Stromal cell of bone marrow (primary cell): ENCODE data around the gene BLOC1S5.
"Not testable (repeated sequence)": the region's sequence is repeated elsewhere in the genome, so short reads cannot be mapped to it uniquely, and the experiment has no call there.

Experiments
- DNase-seq: peaks from one replicate; pipeline ENCODE4 v3.0.0-alpha.2; 2012; ENCODE audit warnings: low read depth

BLOC1S5 gene

DNA sequence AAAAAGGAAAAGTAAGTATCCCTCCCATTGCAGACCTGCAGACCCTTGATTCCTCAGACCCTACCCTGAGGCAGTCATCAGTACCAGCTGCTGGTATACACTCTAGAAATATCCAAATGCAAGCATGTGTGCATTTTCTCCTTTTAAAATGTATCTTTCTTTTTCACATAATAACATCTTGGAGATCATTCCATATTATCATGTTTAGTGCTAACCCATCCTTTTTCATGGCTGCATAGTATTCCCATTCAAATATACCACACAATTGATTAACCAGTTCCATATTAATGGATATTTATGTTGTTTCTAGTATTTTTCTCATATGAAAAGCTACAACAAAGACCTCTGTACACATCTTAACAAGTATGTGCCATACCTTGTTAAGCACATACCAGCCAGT is 70.8 kb downstream of the BLOC1S5 start:
- no peak for DNase-seq

DNA sequence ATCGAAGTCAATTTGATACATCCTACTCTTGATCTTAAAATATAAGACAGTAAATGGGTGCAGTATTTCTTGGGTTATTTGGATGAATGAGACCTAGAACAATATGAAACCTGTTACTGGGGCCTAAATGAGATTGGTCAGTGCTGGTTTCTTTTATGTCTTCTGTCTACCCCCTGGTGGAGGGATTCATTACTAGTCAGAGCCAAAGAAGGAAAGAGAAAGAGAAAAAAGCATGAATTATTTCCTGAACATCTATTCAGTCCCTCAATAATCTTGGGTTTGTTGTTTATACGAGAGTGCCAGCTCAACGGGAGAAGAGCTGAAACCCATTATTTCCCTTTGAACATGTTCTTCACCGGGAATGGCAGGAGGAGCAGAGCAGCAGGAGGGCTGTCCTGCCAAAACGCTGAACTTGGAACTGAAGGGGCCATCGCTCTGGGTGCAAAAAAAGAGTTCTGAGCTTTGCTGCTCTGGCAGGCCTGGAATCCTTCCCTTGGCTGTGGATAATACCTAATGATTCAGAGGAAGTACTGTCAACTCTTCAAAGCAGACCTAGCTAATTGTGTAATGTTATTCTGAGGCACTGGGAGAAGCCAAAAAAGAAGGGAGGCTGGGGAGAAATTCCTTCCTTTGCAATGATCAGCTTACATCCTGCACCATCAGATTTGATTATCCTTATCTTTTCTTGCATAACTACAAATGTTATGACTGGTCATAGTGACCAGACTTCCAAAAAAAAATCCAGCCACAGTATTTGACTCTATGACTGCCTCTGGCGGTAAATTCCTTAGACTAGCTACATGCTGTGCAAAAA is 72.0 kb downstream of the BLOC1S5 start:
- peak; percentile 69 for DNase-seq

DNA sequence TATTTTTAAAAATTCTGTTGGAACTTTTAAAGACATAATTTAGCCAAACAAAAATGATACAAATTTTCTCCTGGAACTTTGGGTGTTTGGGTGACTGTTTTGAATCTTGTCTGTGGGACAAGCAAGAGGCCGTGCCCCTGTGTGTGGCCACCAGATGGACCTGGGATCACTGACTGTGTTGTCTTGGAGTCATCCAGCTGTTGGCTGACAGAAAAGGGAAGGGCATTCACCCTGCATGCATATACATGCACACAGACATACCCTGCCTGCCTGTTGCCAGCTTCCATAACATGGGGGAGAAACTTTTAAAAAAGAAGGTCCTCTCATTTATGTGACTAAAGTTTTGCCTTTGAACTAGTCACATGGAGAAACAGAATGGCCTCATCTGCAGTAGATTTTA is 72.7 kb downstream of the BLOC1S5 start:
- DNase-seq, result no peak

DNA sequence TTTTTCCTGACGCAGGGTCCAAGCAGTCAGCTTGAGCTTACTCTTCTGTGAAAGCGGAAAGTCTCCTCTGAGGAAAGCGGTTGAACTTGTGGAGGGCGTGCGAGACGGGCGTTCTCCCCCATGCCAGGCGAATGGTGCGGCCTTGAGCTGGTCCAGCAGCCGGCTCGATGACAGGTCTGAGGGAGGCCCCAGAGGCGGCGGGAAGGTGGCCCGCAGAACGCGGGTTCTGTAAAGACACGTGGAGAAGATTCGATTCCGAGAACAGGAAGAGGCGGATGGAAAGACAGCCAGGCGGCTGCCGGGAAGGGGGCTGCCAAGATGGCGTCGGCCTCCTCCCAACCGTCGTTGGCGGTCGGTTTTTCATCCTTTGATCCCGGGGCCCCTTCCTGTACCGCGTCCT is 78.0 kb downstream of the BLOC1S5 start:
- no peak for DNase-seq

DNA sequence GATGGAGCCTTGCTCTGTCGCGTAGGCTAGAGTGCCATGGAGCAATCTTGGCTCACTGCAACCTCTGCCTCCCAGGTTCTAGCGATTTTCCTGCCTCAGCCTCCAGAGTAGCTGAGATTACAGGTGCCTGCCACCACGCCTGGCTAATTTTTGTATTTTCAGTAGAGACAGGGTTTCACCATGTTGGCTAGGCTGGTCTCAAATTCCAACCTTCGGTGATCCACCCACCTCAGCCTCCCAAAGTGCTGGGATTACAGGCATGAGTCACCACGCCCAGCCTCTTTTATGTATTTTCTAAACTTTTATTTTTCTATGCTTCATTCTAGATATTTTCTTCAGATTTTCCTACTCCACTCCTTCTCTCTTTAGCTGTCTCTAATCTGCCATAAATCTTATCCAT is 80.2 kb downstream of the BLOC1S5 start:
- DNase-seq, result not testable (repeated sequence)

DNA sequence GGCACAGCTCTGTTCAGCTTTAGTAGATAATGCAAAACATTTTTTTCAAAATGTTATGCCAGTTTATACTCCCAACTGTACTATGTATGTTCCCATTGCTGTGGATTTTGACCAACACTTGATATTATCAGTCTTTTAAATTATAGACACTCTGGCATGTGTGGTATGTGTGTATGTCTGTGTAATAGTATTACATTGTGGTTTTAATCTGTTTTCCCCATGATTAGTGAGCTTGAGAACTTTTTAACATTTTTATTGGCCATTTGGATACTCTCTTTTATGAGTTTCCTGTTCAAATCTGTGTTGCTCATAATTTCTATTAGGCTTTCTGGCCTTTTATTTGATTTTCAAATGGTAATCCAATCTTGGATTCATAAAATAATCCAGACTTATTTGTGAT is 84.4 kb downstream of the BLOC1S5 start:
- DNase-seq, result no peak

DNA sequence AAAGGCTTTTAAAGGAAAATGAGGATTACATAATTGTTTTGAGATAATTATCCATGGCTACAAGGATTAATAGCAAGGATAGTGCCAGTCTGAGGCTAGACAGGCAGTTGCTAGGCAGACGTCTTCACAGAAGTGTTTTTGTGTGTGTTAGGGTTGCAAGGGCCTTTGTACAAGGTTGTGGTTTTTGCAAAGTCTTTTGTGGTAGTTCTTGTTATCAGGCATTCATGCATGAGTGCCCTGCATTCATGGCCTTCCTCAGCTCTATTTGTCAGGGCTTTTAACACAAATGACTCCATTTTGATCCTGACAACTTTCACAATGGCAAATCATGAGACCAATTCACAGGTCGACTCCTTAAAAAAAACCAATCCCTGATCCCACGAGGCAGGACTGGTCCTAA is 85.5 kb downstream of the BLOC1S5 start:
- DNase-seq, result no peak

DNA sequence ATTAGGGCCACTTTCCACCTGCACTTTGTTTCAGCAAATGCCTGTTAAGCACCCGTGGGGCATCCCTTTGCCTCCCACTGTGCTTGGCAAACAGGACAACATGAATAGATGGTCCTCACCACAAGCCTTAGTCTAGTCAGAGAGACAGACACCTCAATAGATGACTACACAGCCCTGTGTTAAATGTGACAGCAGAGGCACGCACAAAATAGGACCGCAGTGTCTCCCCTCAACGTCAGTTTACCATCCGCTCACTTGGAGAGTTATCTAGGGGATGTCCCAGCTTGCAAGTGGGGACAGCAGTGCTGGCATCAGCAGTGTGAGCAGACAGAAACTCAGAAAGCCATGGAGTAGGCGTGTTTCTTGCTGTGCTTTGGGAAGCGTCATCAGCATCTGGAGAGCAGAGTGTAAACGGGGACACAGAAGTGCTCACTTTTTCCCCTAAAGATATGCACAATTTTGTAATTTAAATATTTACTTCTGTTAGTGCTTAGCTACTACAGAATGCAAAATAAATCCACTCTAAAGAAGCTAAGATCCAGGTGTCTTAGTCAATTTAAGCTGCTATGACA is 87.6 kb downstream of the BLOC1S5 start:
- no peak for DNase-seq

DNA sequence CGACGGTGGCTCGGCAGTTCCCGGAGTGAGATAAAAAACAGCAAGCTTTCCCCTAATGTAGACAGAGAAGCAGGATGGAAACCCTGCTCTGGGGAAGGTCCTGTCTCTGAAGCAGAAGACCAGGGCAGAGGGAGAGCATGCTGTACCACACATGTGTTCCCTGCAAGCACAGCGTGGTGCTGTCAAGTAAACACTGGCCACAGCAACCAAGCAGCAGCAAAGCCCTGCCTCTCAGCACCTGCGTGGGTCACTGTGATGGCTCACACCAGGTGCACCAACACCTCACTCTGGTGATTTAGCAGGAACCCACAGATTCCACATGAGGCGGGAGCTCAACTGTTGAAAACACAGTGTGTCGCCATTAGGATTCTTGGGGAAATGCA is 88.4 kb downstream of the BLOC1S5 start:
- DNase-seq, result no peak

DNA sequence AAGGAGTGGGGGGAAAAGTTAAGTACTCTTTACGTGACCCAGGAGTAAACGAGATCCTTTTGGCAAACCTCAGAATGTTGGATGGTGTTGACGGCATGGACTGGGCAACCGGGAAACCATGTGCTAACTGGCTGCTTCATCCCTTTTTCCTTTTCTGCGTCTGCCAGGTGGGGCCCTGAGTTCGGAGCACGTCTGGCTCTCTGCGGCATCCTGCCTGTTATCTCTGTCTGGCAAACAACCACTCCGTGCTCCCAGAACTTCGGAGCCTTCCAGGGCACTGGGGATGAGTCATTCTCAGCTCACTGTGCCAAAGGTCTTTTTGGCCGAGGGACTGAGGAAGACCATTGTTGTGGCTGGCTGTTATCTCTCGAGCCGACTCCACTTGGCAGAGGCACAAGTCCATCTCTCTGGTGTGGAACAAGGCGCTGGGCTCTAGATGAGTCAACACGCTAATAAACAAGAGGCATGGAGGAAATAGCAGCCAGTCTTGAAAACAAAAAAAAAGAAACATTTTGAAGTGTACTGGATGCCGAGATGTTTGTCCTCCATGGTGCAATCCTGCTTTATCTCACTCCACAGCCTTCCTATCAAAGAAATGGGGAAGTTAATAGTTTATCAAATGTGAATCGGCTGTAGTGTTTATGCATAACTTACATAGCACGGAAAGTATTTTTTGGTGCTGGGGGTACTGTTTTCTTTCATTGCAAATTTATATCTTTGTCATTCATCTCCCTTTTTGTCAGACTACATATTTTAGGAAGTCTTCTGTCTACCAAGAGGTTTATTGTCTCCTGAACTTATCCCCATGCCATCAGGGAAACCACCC is 89.0 kb downstream of the BLOC1S5 start:
- peak; percentile 55 for DNase-seq

DNA sequence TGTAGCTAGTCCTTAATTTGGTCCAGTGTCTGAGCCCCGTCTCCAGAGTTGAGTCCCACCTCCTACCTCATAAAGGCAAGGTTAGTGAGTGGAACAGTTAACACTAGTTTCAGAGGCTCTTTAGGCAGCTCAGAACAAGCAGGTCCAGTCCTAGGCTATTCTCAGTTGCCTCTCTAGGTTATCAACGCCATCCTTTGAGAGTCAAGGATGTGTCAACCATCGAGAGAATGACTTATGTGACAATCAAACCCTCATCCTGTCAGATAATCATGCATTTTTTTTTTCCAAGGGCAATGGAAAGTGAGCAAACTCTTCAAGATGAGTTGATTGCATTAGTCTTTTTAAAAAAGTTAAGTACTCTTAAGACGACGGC is 89.6 kb downstream of the BLOC1S5 start:
- DNase-seq, result no peak

DNA sequence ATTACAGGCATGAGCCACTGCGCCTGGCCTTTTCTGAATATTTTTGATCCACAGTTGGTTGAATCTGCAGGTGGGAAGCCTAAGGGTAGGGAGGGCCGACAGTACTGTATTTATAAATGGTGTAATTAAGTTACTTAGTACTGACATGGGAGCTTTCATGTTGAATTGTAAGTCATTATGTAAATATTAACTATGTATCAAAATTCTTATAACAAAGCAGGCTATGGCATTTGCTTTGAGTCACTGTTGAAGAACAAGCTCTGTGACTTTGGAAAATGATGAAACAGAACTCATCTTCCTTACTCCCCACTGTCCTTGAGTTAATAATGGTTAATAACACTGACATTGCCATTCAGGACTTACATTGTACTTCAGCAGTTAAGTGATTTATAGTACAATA is 90.6 kb downstream of the BLOC1S5 start:
- no peak for DNase-seq

DNA sequence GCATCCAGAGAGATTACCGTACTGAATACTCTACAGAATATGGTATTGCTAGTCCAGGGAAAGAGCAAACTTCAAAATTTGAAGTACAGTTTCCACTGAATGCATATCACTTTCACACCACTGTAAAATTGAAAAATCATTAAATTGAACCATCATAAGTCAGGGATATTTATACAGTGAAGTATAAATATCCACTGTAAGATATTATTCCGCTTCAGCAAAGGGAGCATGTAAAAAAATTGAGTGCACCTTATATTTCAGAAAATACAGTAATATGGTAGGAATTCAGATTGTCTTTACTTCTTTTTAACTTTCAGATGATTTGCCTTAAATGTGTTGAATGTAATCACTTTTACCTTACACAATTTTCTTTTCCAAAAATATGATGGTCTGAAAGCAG is 92.7 kb downstream of the BLOC1S5 start:
- DNase-seq, result no peak

DNA sequence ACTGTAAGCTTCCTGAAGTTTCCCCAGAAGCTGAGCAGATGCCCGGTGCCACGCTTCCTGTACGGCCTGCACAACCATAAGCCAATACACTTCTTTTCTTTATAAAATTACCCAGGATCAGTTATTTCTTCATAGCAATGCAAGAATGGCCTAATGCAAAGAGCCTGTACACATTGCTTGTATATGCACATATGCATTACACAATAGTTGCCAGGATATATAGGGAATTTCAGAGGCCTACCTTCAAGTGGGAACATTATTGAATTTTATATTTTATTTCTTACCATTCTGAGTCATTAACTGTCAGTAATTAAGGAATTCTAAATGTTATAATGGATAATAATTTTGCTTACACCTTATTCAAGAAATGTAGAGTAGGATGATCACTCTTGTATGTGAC is 93.6 kb downstream of the BLOC1S5 start:
- DNase-seq, result no peak
